ENCODE measurements around the gene LAMA5. TPM values are rescaled to one million over a fixed set of nuclear protein-coding genes. Genes with fewer than 3 reads are reported as not detected.

The LAMA5 gene
- polyA plus RNA-seq, 3 donors = 0.05 TPM; not detected in 2

- H3K36me3 ChIP-seq (replicated peaks in 1 of 2; ENCODE audit: control insufficient read depth in 1 of 2, insufficient read depth in 2 of 2, low read length in 2 of 2) = no peaks in the 10 kb centered on the region
These were observed 30.8 kb downstream of the LAMA5 start for GRCh38 chr20:62336329-62336728.

GRCh38 chr20:62335532-62335931 is 31.6 kb downstream of the LAMA5 start:
- 94% methylated on average over 5 of the region's 6 CpGs for WGBS (ENCODE audit: insufficient coverage)
- H3K27ac ChIP-seq (ENCODE audit: low read depth in 1 of 2, low read length in 2 of 2) = no peak overlapping the region

More at GRCh38 chr20:62336329-62336728, 30.8 kb downstream of the LAMA5 start:
- Histone ChIP-seq H3K27me3 (ENCODE audit: control insufficient read depth in 2 of 2, insufficient read depth in 2 of 2, low read length in 2 of 2) (no peaks in the 10 kb centered on the region), H3K9me3 (replicated peaks in 1 of 2; ENCODE audit: control insufficient read depth in 1 of 2, insufficient read depth in 1 of 2, low read length in 2 of 2) (no peaks in the 10 kb centered on the region), H3K27ac (ENCODE audit: low read depth in 1 of 2, low read length in 2 of 2) (no peak overlapping the region), H2AFZ (ENCODE audit: insufficient read depth, low read depth, low read length, poor library complexity, severe bottlenecking) (no peak overlapping the region), H3K9ac (ENCODE audit: insufficient read depth, low read length, poor library complexity, severe bottlenecking) (no peak overlapping the region), H3K4me2 (replicated peaks; ENCODE audit: extremely low read depth, low read length, poor library complexity, severe bottlenecking) (no peak overlapping the region), H3K79me2 (ENCODE audit: insufficient read depth, low read length) (no peaks in the 10 kb centered on the region), H4K20me1 (ENCODE audit: insufficient read depth, low read length) (no peaks in the 10 kb centered on the region), H3K4me1 (ENCODE audit: control insufficient read depth in 1 of 2, insufficient read depth in 2 of 2, low read length in 2 of 2) (peaks cover 11 to 12% of the 10 kb centered on the region in 2 donors), H3K4me3 (replicated peaks in 1 of 3; ENCODE audit: low read depth in 2 of 3, low read length in 3 of 3) (no peak overlapping the region)
- no peaks in the 10 kb centered on the region for H3K36me3 Mint-ChIP-seq
- H3K4me3 Mint-ChIP-seq = no peak overlapping the region
- H3K4me1 Mint-ChIP-seq = peaks cover 15% of the 10 kb centered on the region
- no peak overlapping the region for H3K27ac Mint-ChIP-seq
- no peak for DNase-seq
- no peak for TF ChIP-seq CTCF (IDR thresholded peaks at IDR 0.05)
- WGBS (ENCODE audit: insufficient coverage) = 88% methylated on average over 6 of the region's 11 CpGs
- H3K27me3 Mint-ChIP-seq (ENCODE audit: low read depth in 3 of 3) = peaks cover 5 to 8% (median 7%) of the 10 kb centered on the region in 3 donors
- intact Hi-C loops (cut with micrococcal nuclease) = no loop called here
- peaks cover 0 to 7% (median 2%) of the 10 kb centered on the region in 7 donors for H3K9me3 Mint-ChIP-seq

More at GRCh38 chr20:62335532-62335931, 31.6 kb downstream of the LAMA5 start:
- no peak for TF ChIP-seq CTCF (IDR thresholded peaks at IDR 0.05)
- no peaks in the 10 kb centered on the region for H3K36me3 ChIP-seq (replicated peaks in 1 of 2; ENCODE audit: control insufficient read depth in 1 of 2, insufficient read depth in 2 of 2, low read length in 2 of 2)
- intact Hi-C loops (cut with micrococcal nuclease) = no loop called here
- Mint-ChIP-seq H3K4me1 (peaks cover 15% of the 10 kb centered on the region), H3K9me3 (peaks cover 0 to 1% (median 0%) of the 10 kb centered on the region in 7 donors), H3K27ac (no peak overlapping the region), H3K36me3 (no peaks in the 10 kb centered on the region), H3K4me3 (no peak overlapping the region), H3K27me3 (ENCODE audit: low read depth in 3 of 3) (peaks cover 1 to 8% (median 4%) of the 10 kb centered on the region in 3 donors)
- no peak overlapping the region for H2AFZ ChIP-seq (ENCODE audit: insufficient read depth, low read depth, low read length, poor library complexity, severe bottlenecking)
- no peak overlapping the region for H3K4me3 ChIP-seq (replicated peaks in 1 of 3; ENCODE audit: low read depth in 2 of 3, low read length in 3 of 3)
- DNase-seq = no peak
- H3K79me2 ChIP-seq (ENCODE audit: insufficient read depth, low read length) = no peaks in the 10 kb centered on the region
- H4K20me1 ChIP-seq (ENCODE audit: insufficient read depth, low read length) = no peaks in the 10 kb centered on the region
- no peak overlapping the region for H3K4me2 ChIP-seq (replicated peaks; ENCODE audit: extremely low read depth, low read length, poor library complexity, severe bottlenecking)
- H3K27me3 ChIP-seq (ENCODE audit: control insufficient read depth in 2 of 2, insufficient read depth in 2 of 2, low read length in 2 of 2) = no peaks in the 10 kb centered on the region
- H3K9ac ChIP-seq (ENCODE audit: insufficient read depth, low read length, poor library complexity, severe bottlenecking) = no peak overlapping the region
- peaks cover 11 to 12% of the 10 kb centered on the region in 2 donors for H3K4me1 ChIP-seq (ENCODE audit: control insufficient read depth in 1 of 2, insufficient read depth in 2 of 2, low read length in 2 of 2)
- H3K9me3 ChIP-seq (replicated peaks in 1 of 2; ENCODE audit: control insufficient read depth in 1 of 2, insufficient read depth in 1 of 2, low read length in 2 of 2) = no peaks in the 10 kb centered on the region
